HG03342 (cell line): Measurements from ENCODE around the gene MFSD2B.
"Not testable (repeated sequence)": the region's sequence is repeated elsewhere in the genome, so short reads cannot be mapped to it uniquely, and the experiment has no call there.

Source experiments
- ATAC-seq: cut with Tn5 transposase; IDR thresholded peaks from one replicate; pipeline ENCODE4 v1.9.1; 2021; ENCODE audit warnings: mild to moderate bottlenecking, moderate library complexity; ENCODE audit not compliant: unreplicated experiment

MFSD2B gene

GRCh38 chr2:24018241-24018640 lies 8.4 kb downstream of the MFSD2B start:
- no peak for ATAC-seq

- ATAC-seq = no peak
These were observed 9.8 kb downstream of the MFSD2B start for GRCh38 chr2:24019729-24020128.

GRCh38 chr2:24020244-24020643 lies 10.4 kb downstream of the MFSD2B start:
- ATAC-seq = no peak

GRCh38 chr2:24021122-24021998 lies 11.5 kb downstream of the MFSD2B start:
- ATAC-seq = no peak

- no peak for ATAC-seq
These were observed 12.6 kb downstream of the MFSD2B start for GRCh38 chr2:24022324-24022974.

- ATAC-seq = no peak
These were observed 13.2 kb downstream of the MFSD2B start for GRCh38 chr2:24022975-24023575.

- ATAC-seq = no peak
These were observed 14.1 kb downstream of the MFSD2B start for GRCh38 chr2:24024018-24024417.

- ATAC-seq = no peak
These were observed 15.2 kb downstream of the MFSD2B start for GRCh38 chr2:24024996-24025663.

- ATAC-seq = no peak
These were observed 16.3 kb downstream of the MFSD2B start for GRCh38 chr2:24026233-24026632.

GRCh38 chr2:24038786-24039499 lies 29.1 kb downstream of the MFSD2B start:
- ATAC-seq = no peak

- ATAC-seq = no peak
These were observed 30.6 kb downstream of the MFSD2B start for GRCh38 chr2:24040511-24040910.

GRCh38 chr2:24043133-24043532 lies 33.2 kb downstream of the MFSD2B start:
- not testable (repeated sequence) for ATAC-seq

GRCh38 chr2:24045511-24046508 lies 35.9 kb downstream of the MFSD2B start:
- ATAC-seq = no peak

- ATAC-seq = no peak
These were observed 36.7 kb downstream of the MFSD2B start for GRCh38 chr2:24046599-24046929.

- peak; percentile 100 for ATAC-seq
These were observed 37.2 kb downstream of the MFSD2B start, which contains the start of gene WDCP for GRCh38 chr2:24046930-24047702. Gene WDCP, minus strand, starts transcription at chr2:24047391. Its CDS starts 7,897 bp downstream, at chr2:24039494.

GRCh38 chr2:24047703-24048033 lies 37.8 kb downstream of the MFSD2B start:
- no peak for ATAC-seq

- no peak for ATAC-seq
These were observed 39.0 kb downstream of the MFSD2B start for GRCh38 chr2:24048769-24049484.

- ATAC-seq = no peak
These were observed 39.7 kb downstream of the MFSD2B start, which contains the start of gene FKBP1B for GRCh38 chr2:24049485-24050021. Gene FKBP1B, plus strand, starts transcription at chr2:24049741. Its CDS starts 109 bp downstream, at chr2:24049850.
